HG02642 (cell line): ENCODE data around the gene DPY19L2.
"Not testable (repeated sequence)": the region's sequence is repeated elsewhere in the genome, so short reads cannot be mapped to it uniquely, and the experiment has no call there.

Experiments
- ATAC-seq: cut with Tn5 transposase; IDR thresholded peaks from one replicate; pipeline ENCODE4 v1.9.1; 2021; ENCODE audit warnings: mild to moderate bottlenecking; ENCODE audit not compliant: unreplicated experiment, poor library complexity

Gene DPY19L2

DNA sequence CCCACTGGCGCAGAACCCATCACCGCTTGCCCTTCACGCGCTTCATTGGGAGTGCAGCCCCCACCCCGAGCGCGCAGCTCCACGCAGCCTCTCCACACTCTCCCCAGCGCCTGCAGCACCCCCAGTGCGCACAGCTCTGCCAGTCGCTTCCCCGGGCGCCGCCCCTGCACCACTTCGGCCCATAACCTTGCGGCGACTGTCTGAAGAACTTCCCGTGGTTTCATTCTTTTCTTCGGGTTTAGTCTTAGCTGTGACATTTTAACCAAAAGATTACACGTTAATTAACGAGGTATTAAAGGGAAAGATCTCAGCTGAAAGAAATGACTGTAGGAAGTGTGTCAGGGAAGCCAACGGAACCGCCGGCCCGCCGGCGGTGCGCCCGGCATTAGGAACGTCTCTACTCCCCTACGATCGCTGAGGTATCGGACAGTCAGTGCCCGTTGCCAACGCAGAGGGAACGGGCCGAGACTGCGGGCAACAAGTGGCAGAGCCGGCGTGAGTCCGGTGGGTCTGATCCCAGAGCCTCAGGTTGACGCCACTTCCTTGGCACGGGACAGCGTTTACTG lies 590 bp upstream of the DPY19L2 start:
- peak; percentile 56 for ATAC-seq

DNA sequence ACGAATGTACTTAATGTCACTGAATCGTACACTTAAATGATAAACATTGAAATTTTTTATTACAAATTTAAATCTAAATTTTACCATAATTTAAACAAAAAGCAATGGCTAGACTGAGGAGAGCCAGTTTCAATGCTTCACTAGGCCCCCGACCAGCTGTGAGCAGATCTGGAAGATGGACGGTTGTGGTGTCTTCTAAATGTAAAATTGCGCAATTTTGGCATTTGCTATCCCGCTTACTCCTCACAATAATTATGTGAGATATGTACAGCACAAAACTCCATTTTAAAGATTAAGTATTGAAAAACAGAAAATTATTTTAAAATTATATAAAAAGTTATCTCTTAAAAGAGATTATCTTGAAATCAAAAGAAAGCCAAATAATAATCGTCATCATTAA lies 5.3 kb downstream of the DPY19L2 start:
- ATAC-seq, result not testable (repeated sequence)

DNA sequence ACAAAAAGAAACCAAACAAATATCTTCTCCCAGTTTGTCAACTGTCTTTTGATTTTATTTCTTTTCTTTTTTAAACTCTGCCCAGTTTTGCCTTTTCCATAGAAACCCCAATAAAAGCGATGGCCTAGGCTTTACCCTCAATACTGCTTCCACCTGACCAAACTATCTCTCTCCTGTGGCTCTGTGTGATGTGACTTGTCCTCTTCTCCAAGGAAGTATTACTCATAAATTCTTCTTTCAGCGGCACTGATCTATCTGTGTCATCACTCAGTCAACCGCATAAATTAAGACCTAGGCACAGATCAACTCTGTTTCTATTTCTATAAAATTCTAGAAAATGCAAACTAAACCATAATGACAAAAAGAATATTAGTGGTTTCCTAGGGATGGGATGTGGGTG lies 9.8 kb downstream of the DPY19L2 start:
- not testable (repeated sequence) for ATAC-seq

DNA sequence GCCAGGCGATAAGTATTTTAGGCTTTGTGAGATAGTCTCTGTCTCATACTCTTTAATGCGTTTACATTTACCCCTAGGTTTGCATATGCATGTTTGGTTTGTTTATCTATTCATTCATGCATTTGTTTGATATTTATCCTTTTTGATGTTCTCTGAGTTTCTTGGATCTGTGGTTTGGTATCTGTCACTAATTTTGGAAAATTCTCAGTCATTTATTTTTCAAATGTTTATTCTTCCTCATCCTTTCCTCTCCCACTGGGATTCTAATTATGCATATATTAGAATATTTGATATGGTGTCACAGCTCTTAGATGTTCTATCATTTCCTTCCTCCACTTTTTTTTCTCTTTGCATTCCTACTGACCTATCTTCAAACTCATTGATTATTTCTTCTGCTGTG lies 11.9 kb downstream of the DPY19L2 start:
- ATAC-seq, result not testable (repeated sequence)

DNA sequence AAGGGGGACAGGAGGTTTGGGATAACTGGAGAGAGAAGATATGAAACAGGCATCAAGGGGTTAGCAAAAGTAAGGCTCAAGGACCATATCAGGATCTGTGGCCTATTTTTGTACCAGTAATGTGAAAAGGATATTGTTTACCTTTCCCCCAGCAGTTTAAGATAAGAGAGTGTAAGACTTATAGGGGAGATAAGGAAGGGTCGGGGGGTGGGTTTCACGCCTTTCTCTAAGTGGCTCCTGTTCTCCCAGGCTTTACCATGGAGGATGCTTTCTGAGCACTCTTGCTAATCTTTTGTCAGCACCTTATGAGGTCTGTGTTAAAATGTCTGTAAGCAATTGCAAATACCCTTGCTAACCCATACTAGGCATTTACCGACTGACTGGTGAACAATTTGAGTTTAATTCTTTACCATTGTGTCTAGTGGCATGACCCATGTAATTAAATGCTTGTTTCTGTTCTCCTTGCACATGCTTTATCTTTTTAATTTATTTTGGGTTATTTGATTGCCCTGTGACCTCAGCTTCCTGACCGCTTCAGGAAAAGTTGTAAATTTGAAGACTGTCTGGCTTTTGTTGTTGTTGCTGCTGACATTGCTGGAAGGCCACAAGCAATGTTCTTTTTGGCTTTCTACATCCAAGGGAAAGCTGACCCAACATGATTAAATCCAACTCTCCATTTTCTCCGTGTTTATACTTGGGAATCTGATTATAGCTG lies 12.6 kb downstream of the DPY19L2 start:
- ATAC-seq, result not testable (repeated sequence)

DNA sequence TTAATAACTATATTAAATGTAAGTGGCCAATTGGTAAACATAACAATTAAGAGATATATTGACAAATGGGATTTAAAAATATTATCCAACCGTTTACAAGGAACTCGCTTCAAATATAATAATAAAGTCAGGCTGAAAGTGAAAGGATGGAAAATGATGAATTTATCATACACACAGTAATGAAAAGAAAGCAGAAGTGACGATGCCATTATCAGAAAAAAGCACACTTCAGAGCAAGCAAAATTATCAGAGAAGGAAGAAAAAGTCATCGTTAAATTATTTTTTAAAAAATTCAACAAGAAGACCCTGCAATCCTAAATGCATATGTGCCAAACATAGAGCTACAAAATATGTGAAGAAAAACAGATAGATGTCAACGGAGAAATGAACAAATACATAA lies 13.8 kb downstream of the DPY19L2 start:
- ATAC-seq, result not testable (repeated sequence)

DNA sequence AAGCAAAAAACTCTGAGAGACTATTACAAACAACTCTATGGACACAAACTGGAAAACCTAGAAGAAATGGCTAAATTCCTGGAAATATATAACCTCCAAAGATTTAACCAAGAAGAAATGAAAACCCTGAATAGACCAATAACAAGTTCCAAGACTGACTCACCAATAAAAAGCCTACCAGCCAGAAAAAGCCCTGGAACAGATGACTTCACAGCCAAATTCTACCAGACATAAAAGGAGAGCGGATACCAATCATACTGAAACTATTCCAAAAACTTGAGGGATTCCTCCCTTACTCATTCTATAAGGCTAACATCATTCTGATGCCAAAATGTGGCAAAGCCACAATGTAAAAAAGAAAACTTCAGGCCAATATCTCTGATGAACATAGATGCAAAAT lies 18.8 kb downstream of the DPY19L2 start:
- ATAC-seq, result not testable (repeated sequence)

DNA sequence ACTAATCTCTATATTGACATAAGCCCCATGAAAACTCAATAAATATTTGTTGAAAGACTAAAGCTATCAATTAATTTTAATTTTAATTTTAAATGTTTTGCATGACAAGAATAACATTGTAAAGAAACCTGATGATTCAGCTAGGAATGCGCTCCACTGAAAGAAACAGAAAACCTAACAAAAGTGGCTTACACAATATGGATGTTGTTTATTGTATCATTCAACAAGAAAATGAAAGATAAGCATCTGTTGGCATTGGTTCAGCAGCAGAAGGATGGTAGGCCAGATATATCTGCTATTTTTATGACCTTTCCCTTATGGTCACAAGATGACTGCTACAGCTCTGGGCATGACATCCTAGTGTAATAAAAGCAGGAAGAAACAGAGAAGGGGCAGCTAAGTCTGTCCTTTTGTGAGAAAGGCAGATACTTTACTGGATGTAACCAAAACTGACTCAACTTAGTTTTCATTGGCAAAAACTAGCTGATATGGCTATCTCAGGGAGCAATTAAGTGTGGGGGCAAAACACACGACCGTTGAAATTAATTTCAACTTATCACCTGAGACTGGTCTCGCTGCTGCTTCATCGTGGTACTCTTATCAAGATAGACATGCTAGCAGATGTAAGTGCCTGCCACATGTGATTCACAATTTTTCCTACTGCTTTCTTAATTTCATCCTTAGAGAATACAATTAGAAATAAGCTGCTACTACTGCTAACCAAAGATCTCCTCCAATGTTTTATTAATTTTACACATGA lies 24.7 kb downstream of the DPY19L2 start:
- not testable (repeated sequence) for ATAC-seq

DNA sequence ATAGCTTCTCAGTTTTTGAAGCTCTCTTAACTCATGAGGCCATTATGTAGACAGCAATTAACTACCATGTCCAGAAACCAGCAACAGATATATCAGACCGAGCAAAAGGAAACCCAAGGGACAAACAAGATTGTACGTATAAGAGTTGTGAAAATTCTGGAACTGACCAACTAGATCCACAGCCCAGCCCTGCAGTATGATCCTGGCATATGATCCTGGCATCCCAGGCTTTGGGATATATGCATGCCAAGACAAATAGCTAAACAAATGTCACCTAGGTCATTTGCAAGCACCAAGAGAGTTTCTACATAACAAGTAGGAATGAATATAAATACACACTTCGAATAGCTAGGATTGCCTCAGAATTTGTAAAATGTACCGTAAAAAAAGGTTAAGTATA lies 44.0 kb downstream of the DPY19L2 start:
- ATAC-seq, result not testable (repeated sequence)

DNA sequence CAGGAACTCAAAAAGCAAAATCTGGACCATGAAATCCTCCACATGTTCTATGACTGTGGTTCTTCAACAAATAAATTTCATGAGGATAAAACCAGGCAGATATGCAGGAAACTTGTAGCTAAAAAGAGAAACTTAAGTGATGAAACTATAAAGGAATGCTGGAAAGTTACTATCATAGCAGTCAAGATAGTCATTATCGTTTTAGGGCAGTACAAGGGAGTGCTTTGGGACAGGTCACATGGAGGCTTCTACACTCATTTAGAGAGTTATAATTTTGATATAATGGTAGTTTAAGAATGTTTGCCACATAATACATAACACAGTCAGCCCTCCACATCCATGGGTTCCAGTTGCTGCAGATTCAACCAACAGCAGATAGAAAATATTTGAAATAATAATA lies 52.7 kb downstream of the DPY19L2 start:
- ATAC-seq, result not testable (repeated sequence)

DNA sequence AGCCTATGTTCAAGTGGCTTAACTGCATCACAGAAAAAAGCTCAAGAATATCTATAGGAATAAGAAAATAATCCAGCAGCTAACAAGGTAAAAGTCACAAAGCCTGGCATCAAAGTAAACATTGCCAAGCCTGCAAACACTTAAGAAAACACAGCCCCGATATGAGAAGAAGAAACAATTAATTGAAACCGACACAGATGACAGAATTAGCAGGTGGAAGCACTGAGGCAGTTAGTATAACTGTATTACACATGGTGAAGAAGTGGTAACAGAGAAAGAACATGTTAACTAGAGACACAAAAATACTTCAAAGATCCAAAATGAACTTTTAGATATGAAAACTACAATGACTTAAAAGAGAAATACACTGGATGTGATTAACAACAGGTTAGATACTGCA lies 57.0 kb downstream of the DPY19L2 start:
- peak; percentile 44 for ATAC-seq

DNA sequence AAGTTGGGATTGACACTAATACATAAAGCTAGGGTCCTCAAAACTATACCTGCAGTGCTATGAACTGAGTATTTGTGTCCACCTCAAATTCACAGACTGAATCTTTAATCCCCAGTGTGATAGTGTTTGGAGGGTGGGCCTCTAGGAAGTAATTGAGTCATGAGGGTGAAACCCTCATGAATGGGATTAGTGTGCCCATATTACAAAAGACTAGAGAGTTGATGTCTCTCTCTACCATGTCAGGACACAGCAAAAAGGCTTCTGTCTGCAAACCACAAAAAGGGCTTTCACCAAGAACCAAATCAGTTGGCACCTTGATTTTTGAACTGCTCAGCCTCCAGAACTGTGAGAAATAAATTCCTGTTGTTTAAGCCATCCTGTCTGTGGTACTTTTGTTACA lies 59.0 kb downstream of the DPY19L2 start:
- not testable (repeated sequence) for ATAC-seq

DNA sequence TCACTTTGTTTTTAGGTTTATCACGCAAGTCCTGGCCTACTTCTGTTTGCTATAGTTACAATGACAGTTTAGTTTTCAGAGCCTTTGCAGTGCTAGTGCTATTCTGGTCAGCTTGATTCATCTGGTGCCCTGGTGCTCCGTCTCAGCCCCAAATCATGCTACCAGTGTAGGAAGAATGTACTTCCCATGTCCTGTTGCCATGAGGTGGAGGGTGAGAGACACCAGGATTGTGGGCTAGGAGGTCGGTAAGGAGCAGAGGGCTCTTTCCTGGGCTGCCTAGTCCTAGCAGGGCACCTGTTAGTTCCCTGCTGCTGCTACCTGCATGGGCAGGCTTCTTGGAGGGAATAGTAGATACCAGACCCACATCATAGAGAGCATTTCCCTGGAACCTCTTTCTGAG lies 63.3 kb downstream of the DPY19L2 start:
- not testable (repeated sequence) for ATAC-seq

DNA sequence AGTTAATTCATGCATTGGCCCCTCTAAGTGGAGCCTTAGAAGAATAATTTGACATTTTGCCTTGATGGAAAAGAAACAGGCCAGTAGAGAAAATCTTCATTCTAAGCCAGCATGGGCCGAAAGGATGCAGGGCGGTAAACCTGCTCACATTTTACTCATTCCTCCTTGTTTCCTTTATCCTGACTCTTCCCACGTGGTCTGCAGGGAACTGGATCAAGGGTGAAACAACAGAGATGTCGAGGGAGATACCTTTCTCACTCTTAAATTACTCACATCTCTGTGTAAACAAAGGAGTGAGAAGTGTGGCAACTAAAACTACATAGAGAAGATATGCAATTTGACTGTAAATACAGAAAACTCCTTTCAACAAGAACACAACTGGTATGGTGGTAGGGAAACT lies 73.5 kb downstream of the DPY19L2 start:
- not testable (repeated sequence) for ATAC-seq

DNA sequence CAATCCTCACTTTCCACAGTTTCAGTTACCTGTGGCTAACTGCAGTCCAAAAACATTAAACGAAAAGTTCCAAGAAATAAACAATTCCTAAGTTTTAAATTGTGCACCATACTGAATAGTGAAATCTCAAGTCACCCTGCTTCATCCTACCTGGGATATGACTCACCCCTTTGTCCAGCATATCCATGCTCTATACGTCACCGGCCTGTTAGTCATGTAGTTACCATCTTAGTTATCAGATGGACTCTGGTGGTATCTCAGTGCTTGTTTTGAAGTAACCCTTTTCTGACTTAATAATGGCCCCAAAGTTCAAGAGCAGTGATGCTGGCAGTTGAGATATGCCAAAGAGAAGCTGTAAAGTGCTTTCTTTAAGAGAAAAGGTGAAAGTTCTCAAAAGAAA lies 83.9 kb downstream of the DPY19L2 start:
- ATAC-seq, result not testable (repeated sequence)

DNA sequence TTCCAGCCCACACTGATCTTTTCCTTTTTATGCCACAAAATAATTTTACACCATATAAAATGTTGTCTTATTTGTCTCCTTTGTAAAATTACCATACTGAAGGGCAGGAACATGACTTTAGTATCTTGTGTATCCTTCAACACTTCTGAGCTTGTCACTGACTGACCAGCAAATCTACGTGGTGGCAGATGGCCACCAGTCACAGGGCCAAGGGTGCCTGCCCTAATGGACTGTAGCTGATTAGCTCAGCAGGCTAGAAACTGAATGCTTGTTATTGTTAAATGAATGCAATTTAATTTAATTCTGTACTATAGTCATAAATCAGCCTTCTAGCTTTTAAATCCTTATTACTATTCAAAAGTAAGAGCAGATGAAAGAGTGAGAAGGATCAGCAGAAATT lies 85.0 kb downstream of the DPY19L2 start:
- ATAC-seq, result not testable (repeated sequence)

DNA sequence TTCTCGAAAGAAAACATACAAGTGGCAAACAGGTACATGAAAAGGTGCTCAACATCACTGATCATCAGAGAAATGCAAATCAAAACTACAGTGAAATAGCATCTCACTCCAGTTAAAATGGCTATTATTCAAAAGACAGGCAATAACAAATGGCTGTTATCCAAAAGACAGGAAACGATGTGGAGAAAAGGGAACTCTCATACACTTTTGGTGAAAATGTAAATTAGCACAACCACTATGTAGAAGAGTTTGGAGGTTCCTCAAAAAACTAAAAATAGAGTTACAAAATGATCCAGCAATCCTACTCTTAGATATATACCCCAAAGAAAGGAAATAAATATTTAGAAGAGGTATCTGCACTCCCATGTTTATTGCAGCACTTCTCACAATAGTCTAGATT lies 90.7 kb downstream of the DPY19L2 start:
- not testable (repeated sequence) for ATAC-seq

DNA sequence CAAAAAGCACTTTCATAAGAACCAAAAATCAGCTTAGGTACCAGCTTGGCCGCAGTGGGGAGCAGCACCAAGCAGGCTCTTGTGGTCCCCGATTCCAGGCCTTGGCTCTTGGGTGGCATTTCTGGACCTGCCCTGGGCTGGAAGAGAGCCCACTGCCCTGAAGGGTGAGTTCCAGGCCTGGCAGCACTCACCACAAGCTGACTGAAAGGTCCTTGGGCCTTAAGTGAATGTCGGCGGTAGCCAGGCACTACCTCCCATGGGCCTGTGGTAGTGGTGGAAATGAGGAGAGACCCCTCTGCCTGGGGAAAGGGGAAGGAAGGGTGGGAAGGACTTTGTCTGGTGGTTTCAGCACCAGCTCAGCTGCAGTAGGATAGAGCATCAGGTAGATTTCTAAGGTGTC lies 96.3 kb downstream of the DPY19L2 start:
- not testable (repeated sequence) for ATAC-seq

DNA sequence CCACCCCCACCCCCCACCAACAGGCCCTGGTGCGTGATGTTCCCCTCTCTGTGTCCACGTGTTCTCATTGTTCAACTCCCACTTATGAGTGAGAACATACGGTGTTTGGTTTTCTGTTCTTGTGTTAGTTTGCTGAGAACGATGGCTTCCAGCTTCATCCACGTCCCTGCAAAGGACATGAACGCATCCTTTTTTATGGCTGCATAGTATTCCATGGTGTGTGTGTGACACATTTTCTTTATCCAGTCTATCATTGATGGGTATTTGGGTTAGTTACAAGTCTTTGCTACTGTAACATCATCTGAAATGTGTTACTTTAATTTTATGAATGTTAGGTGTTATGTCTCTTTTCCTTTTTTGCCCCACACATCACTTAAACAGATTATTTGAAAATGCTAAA lies 109.8 kb downstream of the DPY19L2 start:
- not testable (repeated sequence) for ATAC-seq

DNA sequence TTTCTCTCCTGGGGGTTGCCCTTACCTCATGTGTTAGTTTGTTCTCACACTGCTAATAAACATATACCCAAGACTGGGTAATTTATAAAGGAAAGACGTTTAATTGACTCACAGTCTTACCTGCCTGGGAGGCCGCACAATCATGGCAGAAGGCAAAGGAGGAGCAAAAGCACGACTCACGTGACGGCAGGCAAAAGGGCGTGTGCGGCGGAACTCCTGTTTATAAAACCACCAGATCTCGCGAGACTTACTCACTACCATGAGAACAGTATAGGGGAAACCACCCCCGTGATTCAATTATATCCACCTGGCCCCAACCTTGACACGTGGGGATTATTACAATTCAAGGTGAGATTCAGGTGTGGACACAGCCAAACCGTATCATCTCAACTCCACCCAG lies 116.9 kb downstream of the DPY19L2 start:
- ATAC-seq, result not testable (repeated sequence)

DNA sequence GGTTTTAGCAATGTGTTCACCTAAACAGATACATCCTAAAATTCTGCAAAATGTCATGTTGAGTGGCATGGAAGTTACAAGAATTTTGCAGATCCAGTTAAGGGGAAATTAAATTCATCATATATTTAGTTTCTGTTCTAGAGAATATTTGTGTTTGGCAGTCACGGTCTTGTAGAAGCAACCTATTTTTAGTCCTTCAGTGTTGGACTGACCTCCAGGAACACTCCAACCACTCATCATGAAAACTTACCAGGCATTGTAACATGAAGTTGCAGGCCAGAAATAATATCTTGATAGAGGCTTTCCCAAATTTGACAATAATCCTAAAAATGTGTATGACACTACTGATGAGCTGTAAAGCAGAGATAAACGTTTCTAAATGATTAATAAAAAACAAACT lies 119.3 kb downstream of the DPY19L2 start:
- not testable (repeated sequence) for ATAC-seq
